ENCODE results near the gene CNOT11.
"Not testable (repeated sequence)": the region's sequence is repeated elsewhere in the genome, so short reads cannot be mapped to it uniquely, and the experiment has no call there.

Gene CNOT11

DNA sequence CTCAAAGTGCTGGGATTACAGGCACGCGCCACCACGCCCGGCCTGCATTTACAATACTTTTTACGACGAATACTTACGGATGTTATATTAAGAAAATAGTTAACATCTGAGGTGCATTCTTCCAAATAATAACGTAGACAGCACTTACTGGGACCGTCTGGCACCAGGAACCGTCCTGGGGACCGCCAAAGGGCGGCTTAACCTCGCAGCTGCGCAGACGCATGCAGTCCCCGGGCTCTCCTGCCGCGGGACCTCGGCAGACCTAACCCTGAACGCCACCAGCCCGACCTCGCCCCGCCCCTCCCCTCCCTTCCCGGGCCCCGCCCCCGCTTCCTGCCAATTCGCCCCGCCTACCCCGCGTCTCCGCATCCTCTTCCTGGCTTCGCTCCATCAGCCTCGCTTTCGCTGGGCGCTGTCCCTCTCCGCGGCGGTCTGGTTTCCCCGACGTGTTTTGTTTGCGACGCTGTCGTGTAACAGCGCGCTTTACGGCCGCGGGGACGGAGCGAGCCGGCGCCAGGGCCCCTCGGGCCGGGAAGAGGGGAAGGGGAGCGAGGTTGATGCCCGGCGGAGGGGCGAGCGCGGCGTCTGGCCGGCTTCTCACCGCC lies at the start of gene CNOT11:
TSS of gene CNOT11 (plus strand) at position 479 of the 605 bp plus-strand sequence. CDS start at position 558, 79 bp downstream.
- peak; percentile 95 for DNase-seq

DNA sequence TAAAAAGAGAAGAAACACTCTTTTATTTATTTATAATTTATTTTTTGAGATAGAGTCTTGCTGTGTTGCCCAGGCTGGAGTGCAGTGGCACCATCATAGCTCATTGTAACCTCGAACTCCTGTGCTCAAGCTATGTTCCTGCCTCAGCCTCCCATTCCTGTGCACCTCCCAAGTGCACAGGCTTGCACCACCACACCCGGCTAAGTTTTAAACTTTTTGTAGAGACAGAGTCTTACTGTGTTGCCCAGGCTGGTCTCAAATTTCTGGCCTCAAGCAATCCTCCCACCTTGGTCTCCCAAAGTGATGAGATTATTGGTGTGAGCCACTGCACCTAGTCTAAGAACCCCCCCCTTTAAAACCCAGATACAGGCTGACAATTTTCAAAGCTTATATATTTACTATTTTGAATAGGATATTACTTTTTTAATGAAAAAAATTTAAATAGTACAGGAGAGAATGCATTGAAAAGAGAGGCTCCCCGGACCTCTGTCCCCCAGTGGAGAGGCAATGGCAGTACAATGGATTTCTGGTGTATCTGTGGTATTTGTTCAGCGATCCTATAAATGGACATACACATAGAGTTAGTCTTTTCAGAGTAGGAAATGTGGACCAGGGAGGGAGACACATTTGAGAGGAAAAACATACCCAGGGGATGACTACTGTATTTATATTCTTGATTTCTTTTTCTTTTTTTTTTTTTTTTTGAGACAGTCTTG lies 48.1 kb upstream of the CNOT11 start:
- no peak for DNase-seq

DNA sequence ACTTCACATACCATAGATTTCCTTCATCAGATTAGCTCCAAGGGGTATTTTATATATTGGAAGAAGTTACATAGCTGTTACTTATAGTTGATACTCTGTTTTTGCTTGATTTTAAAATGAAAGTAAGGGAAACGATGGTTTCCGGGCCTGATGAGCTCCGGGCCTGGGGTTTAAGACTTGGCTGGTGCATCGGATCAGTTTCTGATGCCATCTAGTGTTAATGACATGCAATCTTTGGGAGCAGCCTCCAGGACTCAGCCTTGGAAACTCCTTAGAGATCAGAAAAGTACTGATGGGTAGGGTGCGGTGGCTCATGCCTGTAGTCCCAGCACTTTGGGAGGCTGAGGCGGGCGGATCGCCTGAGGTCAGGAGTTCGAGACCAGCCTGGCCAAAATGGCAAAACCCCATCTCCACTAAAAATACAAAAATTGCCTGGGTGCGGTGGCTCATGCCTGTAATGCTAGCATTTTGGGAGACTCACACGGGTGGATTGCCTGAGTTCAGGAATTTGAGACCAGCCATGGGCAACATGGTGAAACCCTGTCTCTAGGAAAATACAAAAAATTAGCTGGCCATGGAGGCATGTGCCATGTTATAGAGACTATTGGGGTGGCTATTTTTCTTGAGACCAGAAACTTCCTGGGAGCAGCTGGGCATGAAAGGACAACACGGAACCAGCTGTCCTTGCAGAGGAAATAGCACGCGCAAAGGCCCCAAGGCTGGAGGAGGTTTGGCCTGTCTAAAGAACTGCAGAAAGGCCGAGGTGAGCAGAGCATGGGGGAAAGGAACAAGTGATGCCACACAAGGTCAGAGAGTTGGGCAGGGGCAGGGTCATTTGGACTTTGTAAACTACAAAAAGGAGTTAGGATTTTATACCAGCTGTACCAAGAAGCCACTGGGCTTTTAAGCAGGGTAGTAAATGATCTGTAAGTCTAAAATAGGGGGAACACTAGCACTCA lies 46.9 kb upstream of the CNOT11 start:
- peak; percentile 74 for DNase-seq

DNA sequence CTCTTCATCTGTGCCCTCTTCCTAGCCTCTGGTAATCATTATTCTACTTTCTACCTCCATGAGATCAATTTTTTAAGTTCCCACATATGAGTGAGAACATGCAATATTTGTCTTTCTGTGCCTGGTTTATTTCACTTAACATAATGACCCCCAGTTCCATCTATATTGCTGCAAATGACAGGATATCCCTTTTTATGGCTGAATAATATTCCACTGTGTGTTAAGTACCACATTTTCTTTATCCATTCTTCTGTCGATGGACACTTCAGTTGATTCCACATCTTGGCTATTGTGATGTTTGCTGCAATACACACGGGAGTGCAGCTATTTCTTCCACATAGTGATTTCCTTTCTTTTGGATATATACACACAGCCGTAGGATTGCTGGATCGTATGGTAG lies 43.9 kb upstream of the CNOT11 start:
- DNase-seq: no peak

DNA sequence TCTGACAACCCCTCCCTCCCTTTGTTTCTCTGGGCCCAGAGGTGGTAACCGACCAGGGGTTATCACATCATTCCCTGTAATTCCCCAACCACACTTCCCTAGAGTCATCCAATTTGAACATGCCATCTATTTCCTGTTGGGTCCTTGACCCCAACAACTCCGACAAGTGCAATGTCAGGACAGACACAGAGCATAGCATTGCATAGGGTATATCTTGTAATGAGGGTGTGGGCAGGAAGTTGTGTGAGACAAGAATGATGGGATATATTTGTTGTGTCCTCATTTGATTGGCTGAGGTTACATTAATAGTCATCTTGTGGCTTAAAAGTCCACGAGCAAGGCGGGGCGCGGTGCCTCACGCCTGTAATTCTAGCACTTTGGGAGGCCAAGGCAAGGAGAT lies 33.4 kb upstream of the CNOT11 start:
- peak; percentile 89 for DNase-seq

DNA sequence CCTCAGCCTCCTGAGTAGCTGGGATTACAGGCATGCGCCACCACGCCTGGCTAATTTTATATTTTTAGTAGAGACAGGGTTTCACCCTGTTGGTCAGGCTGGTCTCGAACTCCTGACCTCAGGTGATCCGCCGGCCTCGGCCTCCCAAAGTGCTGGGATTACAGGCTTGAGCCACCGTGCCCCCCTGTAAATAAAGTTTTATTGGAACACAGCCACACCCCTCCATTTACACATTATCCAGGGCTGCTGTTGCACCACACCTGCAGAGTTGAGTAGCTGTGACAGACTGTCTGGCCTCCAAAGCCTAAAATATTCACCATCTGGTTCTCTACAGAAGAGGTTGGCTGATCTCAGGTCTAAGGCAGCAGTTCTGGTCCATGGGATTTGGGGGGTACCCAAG lies 32.6 kb upstream of the CNOT11 start:
- not testable (repeated sequence) for DNase-seq

DNA sequence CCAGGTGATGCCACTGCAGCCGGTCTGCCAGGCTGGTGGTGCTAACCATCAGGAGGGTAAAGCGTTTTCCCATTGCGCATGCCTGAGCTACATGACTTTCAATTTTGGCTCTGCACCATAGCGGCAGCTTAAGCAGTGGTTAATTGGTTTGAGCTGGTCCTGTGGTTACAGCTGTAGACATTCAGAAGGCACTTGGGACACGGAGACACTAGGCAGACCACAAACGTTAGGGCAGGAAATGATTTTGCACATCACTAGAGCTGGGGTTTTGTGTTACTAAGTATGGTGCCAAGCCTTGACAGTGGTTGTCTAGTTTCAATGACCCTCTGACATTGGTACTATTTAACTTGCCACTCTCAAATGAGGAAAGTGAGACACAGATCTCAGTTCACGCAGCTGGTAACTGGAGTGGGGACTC lies 28.9 kb upstream of the CNOT11 start:
- peak; percentile 100 for DNase-seq

DNA sequence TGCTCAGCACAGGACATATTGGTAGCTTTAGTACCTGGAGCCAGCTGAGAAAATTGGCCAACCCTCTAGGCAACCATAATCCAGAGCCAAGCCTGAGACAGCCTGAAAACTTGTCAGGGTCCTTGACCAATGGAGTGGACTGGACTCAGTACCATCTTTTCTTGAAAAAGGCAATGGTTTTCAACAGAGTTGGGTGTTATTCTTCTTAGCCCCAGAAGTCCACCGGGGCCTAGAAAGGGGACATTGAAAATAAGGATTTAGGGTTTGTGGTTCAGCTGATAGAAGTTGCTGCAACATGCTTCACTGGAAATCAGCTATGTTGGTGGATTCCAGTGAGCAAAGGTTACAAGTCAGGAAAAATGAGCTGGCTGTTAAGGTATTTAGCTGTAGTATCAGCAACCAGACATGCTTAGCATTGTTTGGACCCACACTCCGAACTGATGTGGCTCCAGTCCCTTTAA lies 22.1 kb upstream of the CNOT11 start:
- DNase-seq: no peak

DNA sequence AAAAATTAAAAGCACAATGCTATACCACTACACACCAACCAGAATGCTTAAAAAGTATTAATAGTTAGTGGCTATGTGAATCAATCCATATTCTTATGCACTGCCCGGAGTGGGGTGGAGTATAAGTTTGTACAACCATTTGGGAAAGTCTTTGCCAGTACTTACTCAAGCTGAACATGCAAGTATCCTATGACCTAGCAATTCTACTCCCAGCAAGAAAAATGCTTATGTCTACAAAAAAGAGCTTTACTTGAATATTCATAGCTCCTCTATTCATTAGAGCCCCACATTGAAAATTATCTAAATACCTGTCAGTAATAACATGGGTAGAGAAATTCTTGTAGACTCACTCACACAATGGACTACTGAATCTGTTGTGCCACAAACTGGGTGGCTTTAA lies 21.4 kb upstream of the CNOT11 start:
- DNase-seq: no peak

DNA sequence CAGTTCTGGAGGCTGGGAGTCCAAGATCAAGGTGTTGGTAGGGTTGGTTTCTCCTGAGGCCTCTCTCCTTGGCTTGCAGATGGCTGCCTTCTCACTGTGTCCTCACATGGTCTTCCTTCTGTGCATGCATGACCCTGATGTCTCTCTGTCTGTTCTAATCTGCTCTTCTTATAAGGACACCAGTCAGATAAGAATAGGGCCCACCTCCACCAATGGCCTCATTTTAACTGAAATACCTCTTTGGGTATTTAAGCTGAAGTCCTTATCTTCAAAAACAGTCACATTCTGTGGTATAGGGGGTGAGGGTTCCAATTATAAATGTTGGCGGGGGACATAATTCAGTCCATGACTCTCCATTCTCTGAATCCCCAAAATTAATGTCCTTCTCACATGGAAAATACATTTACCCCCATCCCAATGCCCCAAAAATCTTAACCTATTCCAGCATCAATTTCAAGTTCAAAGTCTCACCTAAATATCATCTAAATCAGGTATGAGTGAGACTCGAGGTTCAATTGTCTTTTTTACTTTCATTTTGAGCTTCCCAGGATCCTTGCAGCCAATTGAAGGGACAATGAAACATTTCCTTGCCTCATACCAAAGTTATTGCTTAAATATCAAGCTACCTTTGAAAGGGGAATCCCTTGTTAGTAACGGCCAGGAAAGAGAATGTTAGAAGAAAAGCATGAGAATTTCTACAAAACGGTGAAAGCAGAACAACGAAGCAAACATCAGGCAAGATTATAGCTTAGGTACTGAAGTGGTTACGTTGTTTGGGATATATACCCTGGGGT lies 20.6 kb upstream of the CNOT11 start:
- no peak for DNase-seq

DNA sequence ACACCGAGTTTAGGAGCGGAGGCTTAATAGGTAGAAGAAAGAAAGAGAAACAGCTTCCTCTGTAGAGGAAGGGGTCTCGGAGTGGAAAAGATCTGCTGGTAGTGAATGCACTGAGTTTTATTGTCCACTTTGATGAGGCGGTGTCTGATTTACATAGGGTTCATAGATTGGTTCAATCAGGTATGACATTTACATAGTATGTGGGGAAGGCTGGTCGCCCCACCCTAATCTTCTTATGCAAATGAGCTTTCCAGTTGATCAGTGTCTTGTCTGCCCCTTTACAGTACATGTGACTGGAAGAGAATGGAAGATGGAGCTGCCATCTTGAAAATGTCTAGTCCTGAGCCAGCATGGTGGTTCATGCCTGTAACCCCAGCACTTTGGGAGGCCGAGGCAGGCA lies 19.9 kb upstream of the CNOT11 start:
- DNase-seq: no peak

DNA sequence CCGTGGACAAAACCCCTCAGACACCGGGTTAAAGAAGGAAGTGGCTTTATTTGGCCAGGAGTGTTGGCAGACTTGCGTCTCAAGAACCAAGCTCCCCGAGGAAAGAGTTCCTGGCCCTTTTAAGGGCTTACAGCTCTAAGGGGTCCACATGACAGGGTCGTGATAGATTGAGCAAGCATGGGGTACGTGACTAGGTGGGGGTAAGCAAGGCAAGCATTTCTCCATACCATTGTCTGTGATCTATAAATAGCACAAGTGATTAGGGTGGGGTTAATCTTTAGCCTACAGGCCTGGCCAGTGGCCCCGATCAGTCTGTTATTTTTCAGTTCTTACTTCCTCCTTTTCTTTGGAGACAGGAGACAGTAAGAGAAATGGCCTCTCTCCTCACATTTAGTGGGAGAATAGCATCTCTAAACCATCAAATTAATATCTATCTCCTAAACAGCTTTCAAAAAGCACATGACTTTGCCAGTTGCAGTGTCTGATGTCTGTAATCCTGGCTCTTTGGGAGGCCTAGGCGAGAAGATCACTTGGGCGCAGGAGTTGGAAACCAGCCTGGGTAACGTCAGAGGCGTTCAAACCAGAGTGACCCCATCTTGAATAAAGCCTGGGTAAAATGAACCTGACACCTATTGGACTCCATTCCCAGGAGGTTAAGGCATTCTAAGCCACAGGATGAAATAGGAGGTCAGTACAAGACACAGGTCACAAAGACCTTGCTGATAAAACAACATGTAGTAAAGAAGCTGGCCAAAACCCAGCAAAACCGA lies 18.3 kb upstream of the CNOT11 start:
- DNase-seq: peak; percentile 77

DNA sequence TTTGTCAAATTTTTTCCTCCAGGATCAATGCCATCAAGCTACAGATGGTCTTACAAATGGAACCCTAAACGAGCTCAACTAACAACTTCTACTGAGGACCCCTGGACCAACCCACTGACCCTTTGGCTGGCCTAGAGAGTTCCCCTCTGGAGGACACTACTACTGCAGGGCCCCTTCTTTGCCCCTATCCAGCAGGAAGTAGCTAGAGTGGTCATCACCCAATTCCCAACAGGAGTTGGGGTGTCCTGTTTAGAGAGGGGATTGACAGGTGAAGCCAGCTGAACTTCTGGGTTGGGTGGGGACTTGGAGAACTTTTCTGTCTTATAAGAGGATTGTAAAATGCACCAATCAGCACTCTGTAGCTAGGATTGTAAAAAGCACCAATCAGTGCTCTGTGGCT lies 16.7 kb upstream of the CNOT11 start:
- DNase-seq: not testable (repeated sequence)

DNA sequence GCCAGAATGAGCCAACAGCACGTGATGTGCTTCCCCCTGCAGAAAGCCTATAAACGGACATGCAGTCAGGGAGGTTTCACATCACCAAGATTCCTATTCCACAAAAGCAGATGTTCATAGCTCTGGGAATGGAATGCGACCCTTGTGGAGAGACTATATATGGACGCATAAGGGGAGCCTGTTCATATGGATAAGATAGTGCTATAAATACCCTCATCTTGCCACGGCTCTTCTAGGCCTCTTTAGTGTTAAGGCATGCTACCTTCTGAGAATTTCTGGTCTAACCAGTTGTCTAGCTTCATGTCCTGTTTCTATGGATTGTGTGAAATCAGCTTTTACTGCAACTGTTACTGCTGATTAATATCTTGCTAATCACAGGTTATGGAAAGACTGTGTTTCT lies 14.7 kb upstream of the CNOT11 start:
- DNase-seq: not testable (repeated sequence)

DNA sequence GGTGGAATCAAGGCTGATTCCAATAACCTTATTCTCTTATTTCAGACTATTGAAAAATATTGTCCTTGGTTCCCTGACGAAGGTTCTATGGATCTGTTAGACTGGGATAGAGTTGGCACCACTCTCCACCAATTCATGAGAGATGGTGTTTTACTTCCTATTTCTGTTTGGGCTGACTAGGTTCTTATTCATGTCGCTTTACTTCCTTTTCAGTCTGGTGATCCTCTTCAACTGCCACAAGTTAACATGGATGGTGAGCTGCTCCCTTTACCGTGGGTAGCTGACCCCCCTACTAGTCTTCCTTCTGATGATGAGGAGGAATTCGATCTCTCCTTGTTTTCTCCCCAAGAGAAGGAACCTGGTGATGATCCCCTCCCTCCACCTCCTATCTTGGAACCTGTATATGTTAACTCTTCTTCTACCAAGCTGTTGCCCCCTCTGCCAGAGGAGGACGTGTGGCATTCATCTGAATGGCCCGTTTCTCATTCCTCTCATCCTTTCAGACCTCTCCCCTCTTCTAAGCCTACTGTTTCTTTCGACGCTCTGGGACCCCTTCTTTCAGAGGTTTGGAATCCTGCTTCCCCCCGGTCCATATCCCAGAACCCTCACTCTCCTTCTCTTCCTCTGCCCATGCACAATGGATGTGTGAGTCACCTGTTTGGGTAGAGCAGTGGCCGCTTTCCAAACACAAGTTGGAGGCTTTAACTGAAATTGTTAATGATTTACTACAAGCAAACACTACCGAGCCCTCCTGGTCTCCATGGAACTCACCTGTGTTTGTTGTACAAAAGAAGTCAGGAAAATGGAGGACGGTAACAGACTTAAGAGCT lies 13.5 kb upstream of the CNOT11 start:
- DNase-seq: peak; percentile 58

DNA sequence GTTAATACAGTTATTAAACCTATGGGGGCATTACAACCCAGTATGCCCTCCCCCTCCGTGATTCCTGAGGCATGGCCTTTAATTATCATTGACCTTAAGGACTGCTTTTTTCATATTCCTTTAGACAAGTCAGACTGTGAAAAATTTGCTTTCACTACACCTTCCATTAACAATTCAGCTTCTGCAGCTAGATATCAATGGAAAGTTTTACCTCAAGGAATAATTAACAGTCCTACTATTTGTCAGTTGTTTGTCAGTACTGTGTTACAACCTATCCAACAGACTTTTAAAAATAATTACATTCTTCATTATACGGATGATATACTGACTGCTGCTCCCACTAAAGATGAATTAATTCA lies 12.9 kb upstream of the CNOT11 start:
- not testable (repeated sequence) for DNase-seq

DNA sequence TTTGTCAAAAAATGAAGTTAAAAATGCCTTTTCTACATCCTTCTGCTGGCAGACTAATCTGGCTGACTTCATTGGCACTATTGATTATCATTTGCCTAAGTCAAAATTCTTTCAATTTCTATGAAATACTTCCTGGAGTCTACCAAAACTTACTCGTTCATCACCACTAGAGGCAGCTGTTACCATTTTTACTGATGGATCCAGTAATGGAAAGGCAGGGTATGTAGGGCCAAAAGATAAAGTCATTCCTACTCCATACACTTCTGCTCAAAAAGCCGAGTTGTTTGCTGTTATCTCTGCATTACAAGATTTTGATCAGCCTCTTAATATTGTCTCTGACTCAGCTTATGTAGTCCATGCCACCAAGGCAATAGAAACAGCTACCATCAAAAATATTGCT lies 12.0 kb upstream of the CNOT11 start:
- peak; percentile 22 for DNase-seq

DNA sequence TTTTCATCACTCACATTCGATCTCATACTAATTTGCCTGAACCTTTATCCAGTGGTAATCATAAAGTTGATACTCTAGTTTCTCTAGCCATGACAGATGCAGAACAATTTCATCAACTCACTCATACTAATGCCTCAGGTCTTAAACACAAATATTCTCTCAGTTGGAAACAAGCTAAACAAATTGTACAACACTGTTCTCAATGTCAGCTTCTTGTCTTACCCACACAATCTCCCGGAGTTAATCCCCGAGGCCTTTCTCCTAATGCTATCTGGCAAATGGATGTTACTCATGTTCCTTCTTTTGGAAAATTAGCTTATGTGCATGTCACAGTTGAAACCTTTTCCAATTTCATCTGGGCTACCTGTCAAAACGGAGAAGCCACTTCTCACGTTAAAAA lies 11.5 kb upstream of the CNOT11 start:
- no peak for DNase-seq

DNA sequence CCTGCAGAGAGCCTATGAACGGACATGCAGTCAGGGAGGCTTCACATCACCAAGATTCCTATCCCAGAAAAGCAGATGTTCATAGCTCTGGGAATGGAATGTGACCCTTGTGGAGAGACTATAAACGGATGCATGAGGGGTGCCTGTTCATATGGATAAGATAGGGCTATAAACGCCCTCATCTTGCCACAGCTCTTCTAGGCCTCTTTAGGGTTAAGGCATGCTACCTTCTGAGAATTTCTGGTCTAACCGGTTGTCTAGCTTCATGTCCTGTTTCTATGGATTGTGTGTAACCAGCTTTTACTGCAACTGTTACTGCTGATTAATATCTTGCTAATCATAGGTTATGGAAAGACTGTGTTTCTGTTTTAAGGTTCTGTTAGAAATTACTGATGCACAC lies 8.3 kb upstream of the CNOT11 start:
- DNase-seq: not testable (repeated sequence)

DNA sequence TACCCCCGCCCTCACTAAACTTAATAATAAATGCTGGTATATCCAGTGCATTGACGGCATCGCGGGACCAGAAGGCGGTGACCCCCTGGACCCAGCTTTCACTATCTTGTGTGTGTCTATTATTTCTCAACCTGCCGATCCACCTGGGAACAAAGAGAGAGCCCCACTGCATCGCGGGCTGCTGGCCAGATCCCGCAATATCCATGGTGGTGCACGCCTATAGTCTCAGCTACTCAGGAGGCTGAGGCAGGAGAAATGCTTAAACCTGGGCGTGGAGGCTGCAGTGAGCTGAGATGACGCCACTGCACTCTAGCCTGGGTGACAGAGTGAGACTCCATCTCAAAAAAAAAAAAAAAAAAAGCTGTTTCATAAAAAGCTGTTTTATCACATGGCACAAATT lies 7.8 kb upstream of the CNOT11 start:
- DNase-seq: not testable (repeated sequence)

DNA sequence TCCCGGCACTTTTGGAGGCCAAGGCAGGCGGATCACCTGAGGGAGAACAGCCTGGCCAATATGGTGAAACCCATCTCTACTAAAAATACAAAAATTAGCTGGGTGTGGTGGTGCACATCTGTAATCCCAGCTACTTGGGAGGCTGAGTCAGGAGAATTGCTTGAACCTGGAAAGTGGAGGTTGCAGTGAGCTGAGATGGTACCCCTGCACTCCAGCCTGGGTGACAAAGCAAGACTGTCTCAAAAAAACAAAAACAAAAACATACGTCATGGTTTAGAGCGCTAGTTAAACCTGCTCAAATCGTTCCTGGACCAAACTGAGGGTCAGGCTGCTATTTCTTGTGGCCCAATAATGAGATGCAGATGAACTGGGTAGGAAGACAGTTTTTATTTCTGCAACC lies 7.2 kb upstream of the CNOT11 start:
- not testable (repeated sequence) for DNase-seq
